ENCODE measurements around the gene ZBTB16.
"Not testable (repeated sequence)": the region's sequence is repeated elsewhere in the genome, so short reads cannot be mapped to it uniquely, and the experiment has no call there.

ZBTB16 gene

DNA sequence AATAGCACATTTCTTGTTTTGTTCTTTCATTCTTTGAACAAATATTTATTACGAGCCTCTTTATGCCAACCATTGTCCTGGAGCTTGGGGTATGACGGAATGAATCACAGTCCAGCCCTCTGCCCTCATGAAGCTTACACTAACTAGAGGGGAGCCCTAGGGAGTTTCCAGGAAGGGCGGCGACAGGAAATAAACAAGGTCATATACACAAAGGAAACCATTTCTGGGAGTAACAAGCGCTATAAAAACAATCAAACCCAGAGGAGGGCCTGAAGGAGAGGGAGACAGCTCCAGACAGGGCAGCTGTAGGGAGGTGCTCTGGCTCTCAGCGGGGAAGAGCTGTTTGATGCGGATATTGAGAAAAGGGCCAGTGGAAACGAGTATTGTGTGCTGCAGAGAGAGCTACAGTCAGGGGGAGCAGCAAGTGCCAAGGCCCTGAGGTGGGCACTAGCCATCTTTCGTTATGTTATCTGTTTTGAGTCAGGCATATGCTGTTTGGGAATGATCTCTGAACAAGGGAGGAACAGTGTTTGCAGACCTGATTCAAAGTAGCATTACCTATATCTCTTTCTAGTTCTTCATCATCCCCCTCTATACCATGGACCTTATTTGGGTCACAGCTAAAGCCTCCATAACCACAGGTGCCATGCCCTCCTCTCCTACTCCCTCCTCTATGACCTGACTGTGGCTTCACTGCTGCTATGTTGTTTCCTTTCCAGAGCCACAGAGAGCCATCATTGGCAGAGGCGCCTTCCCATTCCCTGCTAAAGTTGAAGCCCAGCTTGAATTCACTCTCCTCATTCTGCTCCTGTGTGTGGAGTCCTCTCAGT is 15.3 kb upstream of the ZBTB16 start:
- DNase-seq: no peak

DNA sequence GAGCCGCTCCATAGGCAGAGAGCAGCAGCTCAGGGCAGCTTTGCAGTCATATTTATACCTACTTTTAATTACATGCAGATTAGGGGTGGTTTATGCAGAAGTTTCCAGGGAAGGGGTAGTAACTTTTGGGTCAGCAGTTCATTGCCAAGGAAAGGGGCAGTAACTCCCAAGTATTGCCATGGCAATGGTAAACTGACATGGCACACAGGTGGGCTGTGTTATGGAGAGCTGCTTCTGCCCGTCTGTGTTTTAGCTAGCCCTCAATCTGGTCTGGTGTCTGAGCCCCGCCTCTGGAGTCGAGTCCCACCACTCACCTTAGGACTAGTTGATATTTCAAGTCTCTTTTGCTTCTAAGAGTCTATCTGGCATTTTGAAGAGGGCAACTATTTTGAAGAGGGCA is 12.2 kb upstream of the ZBTB16 start:
- no peak for DNase-seq

DNA sequence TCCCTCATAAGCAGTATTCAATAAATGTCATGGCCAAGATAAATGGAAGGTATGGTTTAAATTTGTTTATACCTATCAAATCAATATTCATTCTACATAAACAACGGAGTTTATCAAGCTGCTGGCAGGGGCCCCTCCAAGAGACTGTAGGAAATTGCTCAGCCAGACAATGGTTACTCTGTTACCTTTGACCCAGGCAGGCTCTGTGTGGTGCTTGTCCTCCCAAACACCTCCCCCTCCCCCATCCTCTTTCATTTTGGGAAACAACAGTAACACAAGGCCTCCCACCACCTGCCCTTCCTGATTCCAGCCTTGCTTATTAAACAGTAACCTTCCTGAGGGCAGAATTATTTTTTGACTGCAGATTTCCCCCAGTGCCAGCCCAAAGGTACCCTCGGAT is 10.5 kb upstream of the ZBTB16 start:
- no peak for DNase-seq

DNA sequence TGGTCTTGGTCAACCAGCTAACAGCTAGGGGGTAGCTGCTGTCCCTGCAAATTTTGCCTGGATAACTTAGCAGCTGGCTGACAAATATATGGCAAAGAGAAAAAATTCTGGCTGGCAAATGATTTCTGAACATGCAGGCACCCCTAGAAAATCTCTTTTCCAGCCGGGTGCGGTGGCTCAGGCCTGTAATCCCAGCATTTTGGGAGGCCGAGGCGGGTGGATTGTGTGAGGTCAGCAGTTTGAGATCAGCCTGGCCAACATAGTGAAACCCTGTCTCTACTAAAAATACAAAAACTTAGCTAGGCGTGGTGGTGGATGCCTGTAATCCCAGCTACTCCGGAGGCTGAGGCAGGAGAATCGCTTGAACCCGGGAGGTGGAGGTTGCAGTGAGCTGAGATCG is 9.7 kb upstream of the ZBTB16 start:
- DNase-seq: not testable (repeated sequence)

DNA sequence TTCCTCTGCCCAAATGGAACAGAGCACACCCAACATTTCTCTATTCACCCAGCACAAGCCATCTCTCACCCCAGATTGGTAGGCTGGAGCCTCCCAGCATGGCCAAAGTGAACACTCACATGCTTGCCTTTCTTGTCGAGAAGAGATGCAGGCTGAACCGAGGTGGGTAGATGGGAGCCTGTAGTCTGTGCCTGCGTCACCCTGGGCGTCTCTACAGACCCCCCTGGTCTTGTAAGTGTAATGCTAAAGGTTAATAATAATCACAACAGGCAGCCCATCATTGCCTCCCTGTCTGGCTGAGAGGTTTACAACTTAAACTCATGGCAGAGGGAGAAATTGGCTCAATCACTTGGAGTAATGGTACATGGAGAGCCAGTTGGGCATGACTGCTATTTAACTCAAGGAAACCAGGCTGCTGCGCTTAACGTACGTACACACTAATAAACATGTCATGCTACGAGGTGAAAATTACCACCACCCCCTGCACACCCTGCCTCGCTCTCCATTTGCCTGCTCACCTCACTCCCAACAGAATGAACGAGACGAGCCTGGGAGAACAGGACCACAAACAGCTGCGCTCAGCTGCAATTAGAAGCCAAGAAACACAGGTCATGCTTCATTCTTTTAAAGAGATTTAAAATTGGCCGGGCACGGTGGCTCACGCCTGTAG is 9.1 kb upstream of the ZBTB16 start:
- DNase-seq: no peak

DNA sequence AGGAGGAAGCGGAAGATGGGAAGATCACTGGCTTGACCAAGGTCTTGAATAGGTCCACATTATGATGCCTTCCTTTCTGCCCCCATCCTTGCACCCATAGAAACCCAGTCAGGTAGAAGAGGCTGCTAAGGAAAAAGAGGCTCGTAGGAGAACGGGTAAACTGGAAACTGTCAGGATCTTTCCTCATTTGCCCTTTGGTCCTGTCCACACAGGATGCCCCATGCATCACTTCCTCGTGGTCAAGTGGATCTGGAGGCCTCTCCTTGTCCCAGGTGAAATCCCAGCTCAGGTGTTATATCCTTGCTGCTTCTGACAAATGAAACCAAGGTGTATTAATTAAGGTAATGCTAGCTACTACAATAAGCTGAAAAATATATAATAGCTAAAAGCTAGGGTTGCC is 8.0 kb upstream of the ZBTB16 start:
- DNase-seq: no peak

DNA sequence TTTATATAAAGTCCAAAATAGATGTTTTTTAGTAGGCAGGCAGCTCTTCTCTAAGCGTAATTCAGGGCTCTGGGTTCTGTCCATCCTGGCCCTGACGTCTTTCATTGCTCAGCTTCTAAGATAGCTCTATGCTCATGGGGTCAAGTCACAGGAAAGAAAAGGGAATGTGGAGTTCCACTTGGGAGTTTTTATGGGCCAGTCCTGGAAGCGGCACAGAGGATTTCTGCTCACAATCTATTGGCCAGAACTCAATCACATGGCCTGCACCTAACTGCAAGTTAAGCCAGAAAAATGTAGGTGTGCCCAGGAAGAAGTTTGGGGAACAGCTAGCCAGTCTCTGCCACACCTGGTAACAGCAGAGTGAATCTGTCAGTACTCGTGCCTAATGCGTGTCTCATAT is 7.4 kb upstream of the ZBTB16 start:
- DNase-seq: no peak

DNA sequence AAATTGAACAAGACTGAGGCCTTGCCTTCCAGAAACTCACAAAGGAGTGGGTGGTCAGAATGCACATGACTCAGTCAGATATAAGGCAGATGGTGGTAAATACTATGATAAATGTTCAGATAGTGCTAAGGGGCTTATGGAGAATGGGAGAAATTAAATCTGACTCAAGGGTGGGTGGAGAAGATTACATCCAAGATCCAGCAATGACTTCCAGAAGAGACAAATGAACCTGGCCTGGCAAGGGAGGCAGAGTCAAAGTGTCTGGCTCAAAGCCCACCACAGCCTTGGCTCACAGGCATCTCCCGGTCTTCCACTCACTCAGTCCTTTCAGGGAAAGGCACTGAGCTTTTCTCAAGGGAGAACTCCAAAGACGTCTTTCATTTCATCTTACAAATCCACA is 6.1 kb upstream of the ZBTB16 start:
- DNase-seq: no peak

DNA sequence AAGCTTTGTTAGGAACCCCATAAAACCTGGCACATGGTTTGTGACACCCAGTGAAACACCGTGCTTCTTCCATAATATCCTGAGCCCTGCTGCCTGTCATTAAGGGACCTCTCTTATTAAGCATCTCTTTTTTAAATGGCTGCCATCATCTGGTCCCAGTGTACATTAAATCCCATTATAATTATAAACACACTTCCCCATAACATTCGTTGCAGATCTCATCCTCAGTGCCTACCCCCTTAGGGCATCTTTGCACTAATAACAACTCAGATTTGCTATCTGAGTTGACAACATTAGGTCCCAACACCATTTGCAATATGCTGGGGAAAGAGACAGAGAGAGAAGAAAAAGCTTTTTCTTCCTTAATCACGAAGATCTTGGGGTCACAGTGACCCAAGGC is 4.7 kb upstream of the ZBTB16 start:
- DNase-seq: no peak

DNA sequence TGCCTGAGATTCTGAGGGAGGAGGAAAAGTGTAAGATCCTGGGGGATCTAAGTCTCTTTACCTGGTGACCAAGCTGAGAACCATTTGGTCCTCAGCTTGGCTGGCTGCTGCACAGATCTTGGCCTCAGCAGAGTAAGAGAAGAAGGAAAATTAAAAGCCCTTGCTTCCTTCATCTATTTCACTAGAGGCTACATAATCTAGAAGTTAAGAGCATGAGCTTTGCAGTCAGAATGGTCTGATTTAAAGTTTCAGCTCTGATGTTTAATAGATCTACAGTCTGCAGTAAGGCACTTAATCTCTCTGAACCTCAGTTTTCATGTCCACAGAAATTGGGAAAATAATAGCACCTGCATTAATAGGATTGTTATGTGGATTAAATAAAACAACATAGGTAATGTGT is 3.1 kb upstream of the ZBTB16 start:
- no peak for DNase-seq

DNA sequence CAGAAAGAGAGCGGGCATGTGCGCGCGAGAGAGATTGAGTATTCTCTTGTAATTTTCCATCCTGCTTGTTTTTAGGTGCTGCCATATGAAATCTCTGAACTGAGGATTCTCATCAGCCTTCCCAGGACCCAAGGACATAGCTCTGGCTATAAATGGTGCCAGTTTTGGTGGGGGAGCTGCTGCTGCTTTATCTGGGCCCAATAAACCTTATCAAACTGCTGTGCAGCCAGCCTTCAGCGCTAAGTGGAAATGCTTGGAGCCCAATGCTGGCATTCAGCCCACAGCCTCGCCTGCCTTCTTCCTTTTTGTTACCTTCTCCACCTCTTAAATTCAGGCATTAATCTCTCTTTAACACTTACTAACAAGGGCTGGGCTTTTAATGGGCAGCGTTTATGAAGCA is 2.4 kb upstream of the ZBTB16 start:
- no peak for DNase-seq

DNA sequence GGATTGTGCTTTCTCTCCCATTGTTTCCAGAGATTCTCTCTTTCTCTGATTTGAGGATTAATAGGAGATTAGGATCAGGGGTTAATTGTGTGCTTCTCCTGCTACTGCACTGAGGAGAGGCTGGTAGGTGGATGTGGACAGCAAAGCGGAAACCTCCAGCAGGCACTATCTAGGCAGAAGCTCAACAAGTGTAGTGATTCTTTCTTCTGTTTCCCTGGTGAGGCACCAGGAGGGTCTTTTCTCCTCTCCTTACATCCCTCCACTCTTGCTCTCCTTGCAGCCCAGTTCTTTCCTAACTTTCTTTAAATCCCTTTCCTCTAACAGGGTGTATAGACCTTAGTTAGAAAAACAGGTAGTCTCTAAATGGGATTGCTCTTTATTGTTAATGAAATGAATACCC is 1.9 kb upstream of the ZBTB16 start:
- DNase-seq: no peak

DNA sequence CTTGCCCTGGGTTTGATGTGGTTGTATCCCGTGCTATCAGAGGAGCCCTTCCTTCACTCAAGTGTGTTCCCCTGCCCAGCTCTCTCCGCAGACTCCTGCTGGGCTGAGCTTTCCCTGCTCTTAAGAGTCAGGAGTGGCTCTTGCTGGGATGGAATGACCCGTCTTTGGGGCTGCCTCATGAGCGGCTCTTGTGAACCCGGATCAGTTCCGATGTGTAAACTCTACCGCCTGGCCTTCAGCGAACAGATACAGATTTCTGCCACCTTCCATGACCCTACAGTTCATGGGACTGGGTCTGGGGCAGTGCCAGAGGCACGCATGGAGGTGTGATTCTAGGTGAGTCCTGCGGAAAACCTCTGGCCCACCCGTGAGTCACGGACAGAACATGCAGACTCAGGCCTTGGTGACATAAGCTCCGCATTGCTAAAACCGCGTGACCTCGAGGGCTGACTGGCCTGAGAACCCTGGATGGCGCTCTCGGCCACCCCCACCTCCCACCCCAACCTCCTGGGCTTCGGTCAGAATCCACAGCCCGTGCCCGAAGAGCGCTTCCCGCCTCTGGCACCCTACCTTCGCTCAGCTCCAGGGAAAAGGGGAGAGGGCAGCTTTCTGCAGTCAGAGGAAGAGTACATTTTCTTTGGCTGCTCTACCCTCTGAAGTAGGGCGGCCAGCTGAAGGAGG is 1.3 kb upstream of the ZBTB16 start:
- no peak for DNase-seq

DNA sequence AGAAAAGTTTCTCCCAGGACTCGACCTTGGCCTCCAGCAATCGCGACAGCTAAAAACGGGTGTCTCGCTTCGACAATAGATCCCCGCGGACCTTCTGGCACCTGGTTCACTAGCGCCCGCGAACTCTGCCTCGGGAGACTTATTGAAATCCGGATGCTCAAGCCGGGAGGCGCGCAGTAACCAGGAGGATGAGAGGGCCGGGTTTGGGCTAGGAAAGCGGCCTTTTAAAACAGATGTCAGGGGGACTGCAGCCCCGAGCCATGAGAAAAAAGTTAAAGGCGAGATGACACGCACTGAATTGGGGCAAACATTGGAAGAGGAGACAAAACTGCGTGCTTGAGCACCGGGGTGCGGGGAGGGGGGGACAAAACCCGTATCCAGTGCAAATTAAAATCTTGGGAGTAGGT is 637 bp upstream of the ZBTB16 start:
- DNase-seq: no peak

DNA sequence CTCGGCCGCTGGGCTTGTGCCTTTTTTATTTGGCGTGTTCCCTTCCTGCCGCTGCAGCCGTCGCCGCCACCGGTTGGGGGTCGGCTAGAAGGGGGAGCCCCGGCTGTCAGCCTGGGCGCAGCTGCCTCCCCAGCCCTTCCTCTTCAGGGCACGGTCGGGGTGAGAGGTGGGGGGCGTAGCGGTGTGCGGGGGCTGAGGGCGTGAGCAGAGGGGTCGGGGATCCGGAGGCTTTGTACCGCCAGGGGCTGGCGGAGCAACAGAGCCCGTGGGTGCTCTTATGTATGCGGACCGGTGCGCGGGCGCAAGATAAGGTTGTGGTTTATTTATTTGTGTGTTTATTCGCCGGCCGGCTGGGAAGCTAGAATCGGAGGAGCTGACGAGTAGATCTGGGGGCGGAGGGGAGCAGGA is 477 bp downstream of the ZBTB16 start:
- DNase-seq: no peak

DNA sequence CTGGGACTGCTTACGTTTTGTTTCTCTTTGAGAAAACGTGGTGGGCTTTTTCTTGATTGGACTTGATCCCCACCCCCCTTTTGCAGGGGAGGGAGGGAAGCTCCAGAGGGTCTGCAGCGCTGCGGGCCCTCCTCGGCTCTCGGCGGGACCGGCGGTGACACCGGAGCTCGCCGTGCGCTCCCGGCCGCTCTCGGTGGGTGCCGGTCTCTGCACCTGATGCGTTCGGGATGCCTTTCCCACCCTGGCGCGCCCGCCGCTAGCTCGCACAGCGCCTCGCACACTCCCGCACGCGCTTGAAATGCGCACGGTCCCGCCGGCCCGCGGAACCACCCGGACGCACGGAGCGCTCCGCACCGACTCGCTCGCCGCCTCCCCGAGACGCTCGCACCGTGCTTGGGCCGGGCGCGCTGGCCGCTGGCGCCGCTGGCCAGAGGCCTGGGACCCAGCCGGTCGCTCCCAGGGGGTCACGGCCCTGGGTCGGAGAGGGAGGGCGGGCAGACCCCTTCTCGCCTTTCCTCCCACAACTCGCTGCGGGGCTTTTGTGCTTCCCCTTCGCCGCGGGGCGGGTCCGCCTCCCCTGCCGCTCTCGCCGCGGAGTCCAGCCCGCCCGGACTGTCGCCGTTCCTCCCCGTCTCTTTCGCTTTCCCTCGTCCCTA is 1.0 kb downstream of the ZBTB16 start:
- no peak for DNase-seq

DNA sequence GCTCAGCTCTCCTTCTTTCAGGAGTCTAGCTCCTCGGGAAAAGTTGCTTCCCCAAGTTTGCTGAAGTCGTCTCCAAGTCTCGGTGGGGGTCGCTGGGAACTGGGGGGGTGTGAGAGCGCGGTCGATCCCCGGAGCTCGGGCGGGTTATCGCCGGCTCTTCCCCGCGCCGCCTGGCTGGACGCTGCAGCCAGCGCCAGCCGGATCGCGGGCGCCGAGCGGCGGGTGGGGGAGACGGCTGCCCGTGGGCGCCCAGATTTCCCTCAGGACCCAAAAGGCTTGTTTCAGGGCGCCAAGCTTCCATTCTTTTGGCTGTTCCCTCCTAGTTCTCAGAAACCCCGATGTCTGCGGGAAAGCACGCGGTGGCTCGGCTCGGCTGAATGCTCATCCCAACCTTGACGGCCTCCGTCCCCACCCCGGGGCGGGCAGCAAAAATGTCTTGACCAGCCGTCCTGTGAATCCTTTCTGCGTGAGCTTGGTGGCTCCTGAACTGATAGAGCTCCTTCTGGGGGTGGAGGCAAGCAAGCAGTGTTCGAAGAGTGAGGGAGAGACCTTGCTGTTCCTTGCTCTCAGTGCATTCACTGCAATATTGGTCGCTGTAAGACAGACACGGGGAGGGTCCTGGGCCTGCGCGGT is 1.7 kb downstream of the ZBTB16 start:
- no peak for DNase-seq

DNA sequence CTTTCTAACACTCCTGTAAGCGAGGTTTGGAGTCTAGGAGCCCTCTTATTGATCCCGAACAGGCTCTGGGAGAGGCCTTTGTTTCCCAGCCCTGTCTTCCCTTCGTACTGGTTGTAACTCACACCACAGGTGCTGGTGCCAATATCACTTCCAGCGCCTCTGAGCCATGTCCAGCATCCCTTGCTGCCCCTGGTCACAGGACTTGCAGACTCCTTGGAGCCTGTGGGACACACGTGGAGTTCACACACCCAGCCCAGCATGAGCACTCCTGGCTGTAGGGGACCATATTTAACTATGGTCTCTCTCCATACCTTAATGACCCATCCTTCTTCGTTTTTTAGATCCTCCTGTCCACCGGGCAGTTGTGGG is 2.2 kb downstream of the ZBTB16 start:
- no peak for DNase-seq

DNA sequence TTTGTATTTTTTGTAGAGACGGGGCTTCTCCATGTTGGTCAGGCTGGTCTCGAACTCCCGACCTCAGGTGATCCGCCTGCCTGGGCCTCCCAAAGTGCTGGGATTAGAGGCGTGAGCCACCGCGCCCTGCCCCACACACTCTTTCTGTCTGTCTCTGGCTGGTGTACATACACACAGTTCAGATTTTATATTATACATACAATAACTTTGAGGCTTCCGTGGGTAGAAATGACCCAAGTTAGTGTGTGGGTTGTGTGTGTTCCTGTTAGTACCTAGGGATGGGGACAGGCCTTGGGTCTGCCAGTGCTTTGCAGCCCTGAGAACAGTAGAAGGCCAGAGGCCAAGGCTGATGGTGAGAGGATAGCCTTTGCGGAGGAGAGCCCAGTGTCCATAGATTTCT is 2.8 kb downstream of the ZBTB16 start:
- no peak for DNase-seq

DNA sequence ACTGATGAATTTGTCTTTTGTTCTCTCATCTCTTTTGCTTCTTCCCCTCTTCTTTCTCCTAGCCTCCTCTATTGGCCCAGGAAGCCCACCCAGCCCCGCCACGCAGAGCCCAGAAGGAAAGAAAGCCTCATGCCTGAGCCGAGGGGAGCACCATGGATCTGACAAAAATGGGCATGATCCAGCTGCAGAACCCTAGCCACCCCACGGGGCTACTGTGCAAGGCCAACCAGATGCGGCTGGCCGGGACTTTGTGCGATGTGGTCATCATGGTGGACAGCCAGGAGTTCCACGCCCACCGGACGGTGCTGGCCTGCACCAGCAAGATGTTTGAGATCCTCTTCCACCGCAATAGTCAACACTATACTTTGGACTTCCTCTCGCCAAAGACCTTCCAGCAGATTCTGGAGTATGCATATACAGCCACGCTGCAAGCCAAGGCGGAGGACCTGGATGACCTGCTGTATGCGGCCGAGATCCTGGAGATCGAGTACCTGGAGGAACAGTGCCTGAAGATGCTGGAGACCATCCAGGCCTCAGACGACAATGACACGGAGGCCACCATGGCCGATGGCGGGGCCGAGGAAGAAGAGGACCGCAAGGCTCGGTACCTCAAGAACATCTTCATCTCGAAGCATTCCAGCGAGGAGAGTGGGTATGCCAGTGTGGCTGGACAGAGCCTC is 3.8 kb downstream of the ZBTB16 start:
- no peak for DNase-seq

DNA sequence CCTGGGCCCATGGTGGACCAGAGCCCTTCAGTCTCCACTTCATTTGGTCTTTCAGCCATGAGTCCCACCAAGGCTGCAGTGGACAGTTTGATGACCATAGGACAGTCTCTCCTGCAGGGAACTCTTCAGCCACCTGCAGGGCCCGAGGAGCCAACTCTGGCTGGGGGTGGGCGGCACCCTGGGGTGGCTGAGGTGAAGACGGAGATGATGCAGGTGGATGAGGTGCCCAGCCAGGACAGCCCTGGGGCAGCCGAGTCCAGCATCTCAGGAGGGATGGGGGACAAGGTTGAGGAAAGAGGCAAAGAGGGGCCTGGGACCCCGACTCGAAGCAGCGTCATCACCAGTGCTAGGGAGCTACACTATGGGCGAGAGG is 4.3 kb downstream of the ZBTB16 start:
- no peak for DNase-seq

DNA sequence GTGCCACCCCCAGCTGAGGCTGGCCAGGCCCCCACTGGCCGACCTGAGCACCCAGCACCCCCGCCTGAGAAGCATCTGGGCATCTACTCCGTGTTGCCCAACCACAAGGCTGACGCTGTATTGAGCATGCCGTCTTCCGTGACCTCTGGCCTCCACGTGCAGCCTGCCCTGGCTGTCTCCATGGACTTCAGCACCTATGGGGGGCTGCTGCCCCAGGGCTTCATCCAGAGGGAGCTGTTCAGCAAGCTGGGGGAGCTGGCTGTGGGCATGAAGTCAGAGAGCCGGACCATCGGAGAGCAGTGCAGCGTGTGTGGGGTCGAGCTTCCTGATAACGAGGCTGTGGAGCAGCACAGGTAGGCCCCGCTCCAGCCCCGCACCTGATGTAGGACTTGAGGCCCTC is 4.7 kb downstream of the ZBTB16 start:
- no peak for DNase-seq

Data from fibroblast of skin of back (primary cell).